Left colon (tissue), 2 donors: ENCODE results near the gene SPAST. TPM values are rescaled to one million over a fixed set of nuclear protein-coding genes. Genes with fewer than 3 reads are reported as not detected.
"Not testable (repeated sequence)": the region's sequence is repeated elsewhere in the genome, so short reads cannot be mapped to it uniquely, and the experiment has no call there.

Experiments
- ATAC-seq: fragments of 200-7000 bp; cut with Tn5 transposase; one replicate; pipeline ENCODE4 v1.9.1; 2020; ENCODE audit warnings: mild to moderate bottlenecking, moderate library complexity
- DNase-seq, 2 donors: peaks; one replicate each; pipeline ENCODE4 v3.0.0-alpha.2; 2020
- intact Hi-C, 2 donors: fragments of 100-400 bp; cut with DNase I in 1 of 2; cut with micrococcal nuclease in 1 of 2; formaldehyde crosslinking; loops; one replicate each; pipeline versions ENCODE4 v1.11.2 to v1.14.0; 2022; cut with DNase I, micrococcal nuclease
- total RNA-seq, 2 donors: library from RNA; stranded (reverse); fragmentation: NEBNext Ultra II Directional; extraction: Animal tissue kit (Norgen Biotek cat#: 25700); gene quantifications; one replicate each; pipeline ENCODE4 v1.2.1, GENCODE V29; 2021
- donor health status: DM: no; HTN: no; CAD: no.
- donor health status: DM: yes; HTN: yes; CAD: no.

The SPAST gene
- total RNA-seq, 2 donors from 2014 or later: 18.6 TPM

DNA sequence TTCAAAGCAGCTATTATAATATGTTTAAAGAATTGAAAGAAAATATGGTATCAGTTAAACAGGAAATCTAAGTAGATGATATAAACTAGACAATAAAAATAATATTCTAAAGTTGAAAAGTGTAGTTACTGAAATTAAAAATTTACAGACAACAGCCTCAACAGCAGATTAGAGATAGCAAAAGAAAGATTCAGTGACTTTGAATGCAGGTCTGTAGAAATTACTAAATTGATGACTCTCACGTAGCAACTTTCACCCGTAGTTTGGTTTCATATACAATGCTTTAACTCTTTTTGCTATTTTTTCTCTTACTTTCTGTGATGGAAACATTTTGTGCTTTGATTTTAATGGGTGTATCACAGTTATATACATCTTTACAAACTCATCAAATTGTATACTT lies 44.8 kb downstream of the SPAST start:
- intact Hi-C loops: no loop called here
- DNase-seq: no peak
- ATAC-seq: no peak

DNA sequence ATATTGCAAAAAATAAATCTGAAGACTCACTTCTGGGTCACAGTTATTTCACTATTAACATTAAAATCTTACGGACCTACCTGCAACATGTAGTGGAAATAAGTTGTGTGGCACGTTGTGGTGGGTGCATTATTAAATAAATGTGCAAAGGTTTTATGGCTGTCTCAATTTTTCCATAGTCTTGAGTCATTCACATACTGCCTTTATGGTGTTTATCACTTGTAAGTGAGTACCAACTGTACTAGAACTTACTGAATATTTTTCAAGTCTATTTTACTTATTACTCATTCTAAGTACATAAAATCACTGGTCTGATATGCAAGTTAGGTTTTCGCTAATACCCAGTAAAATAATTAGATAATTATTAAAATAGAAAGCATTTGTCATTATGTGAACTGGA lies 54.7 kb downstream of the SPAST start:
- no peak for ATAC-seq
- intact Hi-C loops: no loop called here

DNA sequence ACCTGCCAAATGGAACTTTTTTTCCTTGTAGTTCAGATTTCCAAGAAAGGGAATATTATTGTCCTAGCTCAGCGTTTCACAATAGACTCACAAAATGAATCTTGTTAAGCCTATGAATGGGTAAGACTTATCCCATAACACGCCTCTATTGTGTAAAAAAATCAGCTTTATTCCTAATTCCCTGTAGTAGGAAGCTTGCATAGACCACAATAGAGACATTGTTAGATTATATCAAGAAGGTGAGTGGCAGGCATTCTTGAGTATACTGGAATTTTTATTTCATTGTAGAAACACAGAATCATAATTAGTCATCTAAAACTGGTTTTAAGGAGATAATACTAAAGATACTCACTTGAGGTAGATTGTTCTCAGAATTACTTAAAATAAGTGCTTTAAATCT lies 55.8 kb downstream of the SPAST start:
- intact Hi-C loops: no loop called here
- no peak for DNase-seq
- ATAC-seq: no peak

More for the DNA sequence above, 54.7 kb downstream of the SPAST start:
- DNase-seq: no peak

DNA sequence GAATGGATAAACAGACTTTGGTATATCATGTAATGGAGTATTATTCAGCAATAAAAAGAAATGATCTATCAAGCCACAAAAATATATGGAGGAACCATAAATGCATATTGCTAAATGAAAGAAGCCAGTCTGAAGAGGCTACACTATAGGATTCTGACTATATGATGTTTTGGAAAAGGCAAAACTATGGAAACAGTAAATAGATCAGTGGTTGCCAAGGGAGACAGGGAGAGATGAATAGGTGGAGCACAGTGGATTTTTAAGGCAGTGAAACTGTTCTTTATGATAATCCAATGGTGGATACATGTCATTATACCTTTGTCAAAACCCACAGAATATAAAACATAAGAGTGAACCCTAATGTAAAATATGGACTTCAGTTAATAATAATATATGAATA lies 61.3 kb downstream of the SPAST start:
- ATAC-seq (no peak), DNase-seq (no peak)
- intact Hi-C loops: no loop called here

DNA sequence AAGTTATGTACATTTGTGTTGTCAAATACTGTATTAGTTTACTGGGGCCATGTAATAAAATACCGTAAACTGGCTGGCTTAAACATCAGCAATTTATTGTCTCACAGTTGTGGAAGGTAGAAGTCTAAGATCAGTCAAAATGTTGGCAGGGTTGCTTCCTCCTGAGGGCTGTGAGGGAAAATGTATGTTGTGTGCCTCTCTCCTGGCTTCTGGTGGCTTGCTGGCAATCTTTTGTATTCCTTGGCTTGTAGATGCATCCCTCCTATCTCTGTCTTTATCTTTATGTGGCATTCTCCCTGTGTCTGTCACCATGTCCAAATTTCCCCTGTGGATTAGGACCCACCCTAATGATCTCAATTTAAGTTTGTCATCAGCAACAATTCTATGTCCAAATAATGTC lies 65.3 kb downstream of the SPAST start:
- DNase-seq (no peak), ATAC-seq (no peak)
- intact Hi-C loops: no loop called here

DNA sequence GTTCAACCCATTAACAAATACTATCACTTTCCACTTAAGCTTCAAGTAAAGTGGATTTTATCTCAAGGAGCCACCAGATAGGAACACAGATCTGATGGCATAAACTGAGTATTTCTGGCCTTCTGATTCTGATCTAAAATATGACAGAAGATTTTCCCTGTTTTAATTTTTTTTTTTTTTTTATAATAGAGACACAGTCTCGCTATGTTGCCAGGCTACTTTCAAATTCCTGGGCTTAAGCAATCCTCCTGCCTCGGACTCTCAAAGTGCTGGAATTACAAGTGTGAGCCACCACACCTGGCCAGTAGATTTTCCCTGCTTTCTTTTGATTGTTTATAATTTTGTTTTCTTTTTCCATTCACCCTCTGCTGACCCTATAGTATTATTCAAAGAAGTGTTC lies 65.7 kb downstream of the SPAST start:
- ATAC-seq: no peak
- intact Hi-C loops: no loop called here
- no peak for DNase-seq

DNA sequence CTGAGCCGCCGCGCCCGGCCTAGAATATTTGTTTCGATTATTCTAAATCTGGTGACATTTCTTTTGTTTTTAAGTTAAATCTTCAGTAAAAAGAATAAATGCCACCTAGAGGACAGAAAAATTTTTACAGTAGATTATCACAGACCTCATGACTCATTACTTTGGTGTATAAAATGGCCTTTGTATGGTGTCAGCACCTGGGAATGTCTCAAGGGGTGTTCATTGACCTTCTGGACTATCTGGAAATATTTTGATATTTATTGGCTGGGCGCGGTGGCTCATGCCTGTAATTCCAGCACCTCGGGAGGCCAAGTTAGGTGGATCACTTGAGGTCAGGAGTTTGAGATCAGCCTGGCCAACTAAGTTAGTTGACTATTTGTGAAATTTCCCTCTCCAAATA lies 72.1 kb downstream of the SPAST start:
- peak; percentile 98 for ATAC-seq
- intact Hi-C loops: no loop called here

DNA sequence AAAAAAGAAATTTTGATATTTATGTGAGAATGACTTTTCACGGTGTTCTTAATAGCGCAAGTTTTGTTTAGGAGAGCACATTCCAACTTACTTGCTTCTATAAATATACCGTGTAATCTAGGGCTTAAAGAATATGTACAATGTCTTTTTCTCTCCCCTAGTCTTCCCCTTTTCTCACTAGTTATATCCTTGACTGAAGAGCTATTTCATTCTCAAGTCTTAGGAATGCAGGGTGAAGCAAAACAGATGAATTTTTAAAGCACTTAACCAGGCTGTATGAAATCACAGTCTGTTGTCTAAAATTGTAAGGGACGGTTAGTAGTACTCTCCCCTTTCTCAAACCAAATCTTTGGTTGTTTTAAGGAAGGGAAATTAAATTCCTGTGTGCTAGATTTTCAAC lies 72.7 kb downstream of the SPAST start:
- DNase-seq: no peak
- no peak for ATAC-seq
- intact Hi-C loops: no loop called here

More for the DNA sequence above, 72.1 kb downstream of the SPAST start:
- DNase-seq: no peak

DNA sequence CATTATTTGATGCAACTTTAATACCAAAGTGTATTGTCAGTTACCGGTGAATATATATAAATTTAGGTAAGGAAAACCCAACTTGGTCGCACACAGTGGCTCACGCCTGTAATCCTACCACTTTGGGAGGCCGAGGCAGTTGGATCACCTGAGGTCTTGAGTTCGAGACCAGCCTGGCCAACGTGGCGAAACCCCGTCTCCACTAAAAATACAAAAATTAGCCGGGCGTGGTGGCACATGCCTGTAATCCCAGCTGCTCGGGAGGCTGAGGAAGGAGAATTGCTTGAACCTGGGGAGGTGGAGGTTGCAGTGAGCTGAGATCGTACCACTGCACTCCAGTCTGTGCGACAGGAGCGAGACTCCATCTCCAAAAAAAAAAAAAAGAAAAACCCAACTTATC lies 88.2 kb downstream of the SPAST start:
- DNase-seq, ATAC-seq: not testable (repeated sequence)
- intact Hi-C loops: loop anchor here in 1 of 2 donors (10.0 kb wide), 1 partner anchor 87 kb away; the partner anchor contains the start of gene SPAST

DNA sequence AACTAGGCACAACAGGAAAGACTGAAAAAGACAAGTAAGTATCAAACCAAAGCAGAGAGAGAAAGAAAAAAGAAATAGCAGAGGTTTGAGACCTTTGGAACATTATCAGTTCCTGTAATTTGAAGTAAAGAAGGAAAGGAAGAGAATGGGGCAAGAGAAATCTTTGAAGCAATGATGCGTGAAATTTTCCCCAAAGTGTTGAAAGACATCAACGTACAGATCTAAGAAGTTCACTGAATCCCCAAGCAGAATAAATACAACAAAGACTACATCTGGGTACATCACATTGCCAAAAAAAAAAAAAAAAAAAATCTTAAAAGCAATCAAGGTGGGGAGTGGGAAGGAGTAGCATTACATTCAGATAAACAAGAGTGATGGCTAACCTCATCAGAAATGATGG lies 96.3 kb downstream of the SPAST start:
- intact Hi-C loops: loop anchor here in 1 of 2 donors (10.0 kb wide), 1 partner anchor 95 kb away; the partner anchor contains the start of gene SPAST
- ATAC-seq: no peak
- no peak for DNase-seq

DNA sequence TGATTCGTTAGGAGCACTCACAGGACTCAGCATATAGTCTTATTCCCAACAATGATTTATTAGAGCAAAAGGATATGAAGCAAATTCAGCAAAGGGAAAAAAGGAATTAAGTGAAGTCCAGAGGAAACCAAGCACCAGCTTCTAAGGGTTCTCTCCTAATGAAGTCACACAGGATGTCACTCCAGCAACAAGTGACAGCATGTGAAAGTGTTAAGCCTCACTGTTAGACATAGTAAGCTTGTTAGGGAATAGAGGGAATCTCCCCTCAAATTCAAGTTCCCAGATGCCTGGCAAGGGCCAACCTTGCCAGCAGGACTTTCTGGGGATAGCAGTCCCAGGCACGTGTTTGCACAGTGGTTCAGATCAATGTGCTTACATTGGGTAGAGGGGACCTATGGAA lies 97.9 kb downstream of the SPAST start:
- ATAC-seq: no peak
- intact Hi-C loops: no loop called here

DNA sequence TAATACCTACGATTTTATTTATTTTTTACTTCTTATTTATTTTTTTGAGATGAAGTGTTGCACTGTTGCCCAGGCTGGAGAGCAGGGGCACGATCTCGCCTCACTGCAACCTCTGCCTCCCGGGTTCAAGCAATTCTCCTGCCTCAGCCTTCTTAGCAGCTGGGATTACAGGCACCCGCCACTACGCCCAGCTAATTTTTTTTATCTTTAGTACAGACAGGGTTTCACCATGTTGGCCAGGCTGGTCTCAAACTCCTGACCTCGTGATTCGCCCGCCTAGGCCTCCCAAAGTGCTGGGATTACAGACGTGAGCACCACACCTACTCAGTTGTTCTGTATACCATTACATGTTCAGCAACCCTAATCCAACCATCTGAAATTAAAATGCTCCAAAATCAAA lies 100.9 kb downstream of the SPAST start:
- DNase-seq, ATAC-seq, intact Hi-C loops: not testable (repeated sequence)

More for the DNA sequence above, 97.9 kb downstream of the SPAST start:
- no peak for DNase-seq

DNA sequence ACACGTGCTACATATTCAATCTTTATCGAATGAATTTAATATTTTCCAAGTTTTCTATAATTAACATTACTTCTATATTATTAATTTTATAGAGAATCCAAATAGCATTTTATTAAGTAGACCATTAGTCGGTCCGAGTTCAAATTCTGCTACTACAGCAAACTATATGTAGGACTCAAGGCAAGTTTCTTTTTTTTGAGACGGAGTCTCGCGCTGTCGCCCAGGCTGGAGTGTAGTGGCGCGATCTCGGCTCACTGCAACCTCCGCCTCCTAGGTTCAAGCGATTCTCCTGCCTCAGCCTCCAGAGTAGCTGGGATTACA lies 101.6 kb downstream of the SPAST start:
- DNase-seq, intact Hi-C loops: not testable (repeated sequence)
- peak; percentile 26 for ATAC-seq

DNA sequence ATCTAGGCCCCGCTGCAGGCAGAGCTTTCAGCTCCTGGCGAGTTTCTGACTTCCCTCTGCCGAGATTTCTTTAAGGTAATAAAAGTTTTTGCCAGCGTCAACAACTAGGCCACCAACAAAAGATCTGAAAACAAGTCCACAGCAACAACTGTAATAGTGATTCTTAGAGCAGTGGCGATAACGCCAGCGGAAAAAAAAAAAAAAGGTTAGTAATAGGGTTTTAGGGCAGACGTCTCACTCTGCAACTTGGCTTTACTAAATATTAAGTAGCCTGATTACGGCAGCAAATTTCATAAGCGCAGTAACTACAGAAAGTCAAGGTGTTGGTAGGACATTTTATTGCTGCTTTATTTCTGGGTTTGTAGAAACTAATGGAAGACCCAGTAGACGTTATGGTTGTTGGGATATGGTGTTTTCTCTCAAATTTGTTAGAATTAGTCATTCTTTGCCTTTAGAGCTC lies 102.8 kb downstream of the SPAST start:
- intact Hi-C loops: no loop called here
- ATAC-seq: no peak
- no peak for DNase-seq

DNA sequence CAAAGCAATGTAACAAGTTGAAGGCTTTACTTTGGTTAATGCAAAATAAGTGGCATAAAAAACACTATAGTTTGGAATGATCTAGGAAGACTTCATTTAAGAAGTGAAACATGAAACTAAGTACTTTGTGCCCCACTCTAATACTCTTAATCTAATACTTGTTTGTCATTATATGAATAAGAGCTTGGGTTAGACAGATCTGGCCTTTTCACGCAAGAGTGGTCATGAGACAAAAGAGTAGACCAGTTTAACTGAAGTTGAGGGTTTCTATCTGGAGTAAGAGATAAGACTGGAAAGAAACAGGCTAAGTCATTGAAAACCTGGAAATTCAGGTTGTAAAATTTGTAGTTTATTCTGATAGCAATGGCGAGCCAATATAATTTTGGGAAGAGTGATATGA lies 105.2 kb downstream of the SPAST start:
- ATAC-seq (no peak), DNase-seq (no peak)
- intact Hi-C loops: no loop called here

DNA sequence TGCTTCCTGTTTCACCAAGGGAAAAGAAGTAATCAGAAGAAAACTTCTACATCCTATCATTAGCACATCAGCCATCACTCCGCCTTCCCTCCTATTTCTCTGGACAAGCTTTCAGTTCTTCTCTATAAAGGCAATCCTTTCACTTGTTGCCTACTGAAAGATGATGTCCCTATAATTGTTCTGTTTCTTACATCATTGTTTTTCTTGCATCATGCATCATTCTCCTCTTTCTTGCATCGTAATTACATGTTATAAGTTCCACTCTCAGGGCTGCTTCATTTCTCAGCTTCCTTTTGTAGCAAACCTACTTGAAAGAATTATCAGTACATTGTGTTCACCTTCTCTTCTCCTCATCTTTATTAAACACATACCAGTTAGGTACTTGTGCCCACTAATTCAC lies 109.5 kb downstream of the SPAST start:
- ATAC-seq (no peak), DNase-seq (no peak)
- intact Hi-C loops: no loop called here

DNA sequence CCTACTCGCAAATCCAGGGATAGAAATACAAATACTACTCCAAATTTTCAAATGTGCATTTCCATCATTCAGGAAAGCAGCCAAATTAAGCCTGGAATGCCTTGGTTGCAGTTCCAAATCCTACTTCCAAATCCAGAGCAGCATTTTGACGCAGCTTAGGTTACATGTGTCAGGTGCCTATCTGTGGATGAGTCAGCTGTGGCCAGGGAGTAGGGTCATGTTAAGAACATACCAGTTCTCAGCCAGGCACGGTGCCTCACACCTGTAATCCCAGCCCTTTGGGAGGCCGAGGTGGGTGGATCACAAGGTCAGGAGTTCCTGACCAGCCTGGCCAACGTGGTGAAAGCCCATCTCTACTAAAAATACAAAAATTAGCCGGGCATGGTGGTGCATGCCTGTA lies 119.3 kb downstream of the SPAST start:
- intact Hi-C loops: no loop called here
- ATAC-seq: no peak
- DNase-seq: no peak

DNA sequence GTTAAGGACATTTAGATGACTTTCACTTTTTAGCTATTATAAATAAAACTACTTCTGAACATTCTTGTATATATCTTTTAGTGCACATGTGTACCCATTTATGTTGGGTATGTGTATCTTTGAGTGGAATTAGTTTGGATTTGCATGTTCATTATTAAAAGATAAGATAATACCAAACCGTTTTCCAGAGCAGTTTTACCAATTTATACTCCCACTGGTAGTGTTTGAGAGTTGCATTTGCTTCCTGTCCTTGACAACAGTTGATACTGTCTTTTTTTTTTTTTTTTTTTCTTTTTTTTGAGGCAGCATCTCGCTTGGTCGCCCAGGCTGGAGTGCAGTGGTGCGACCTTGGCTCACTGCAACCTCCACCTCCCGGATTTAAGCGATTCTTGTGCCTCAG lies 125.7 kb downstream of the SPAST start:
- ATAC-seq (no peak), DNase-seq (no peak)
- intact Hi-C loops: no loop called here

DNA sequence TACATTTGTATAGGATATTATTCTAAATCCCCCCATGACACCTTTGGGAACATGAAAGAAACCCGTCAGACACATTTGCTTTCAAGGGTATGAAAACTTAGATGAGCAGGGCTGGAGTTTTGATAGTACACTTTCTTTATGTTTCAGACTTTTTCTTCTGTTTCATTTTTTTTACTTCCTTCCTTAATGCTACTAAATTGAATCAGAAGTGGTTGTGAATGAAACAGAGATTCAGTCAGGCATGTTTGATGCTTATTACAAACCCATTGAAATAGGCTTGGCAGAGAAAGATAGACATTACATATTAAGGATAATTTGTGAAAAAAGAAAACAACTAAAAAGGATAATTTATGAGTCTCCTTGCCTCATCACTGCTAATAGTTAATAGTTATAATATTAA lies 129.1 kb downstream of the SPAST start:
- DNase-seq (no peak), ATAC-seq (no peak)
- intact Hi-C loops: no loop called here

DNA sequence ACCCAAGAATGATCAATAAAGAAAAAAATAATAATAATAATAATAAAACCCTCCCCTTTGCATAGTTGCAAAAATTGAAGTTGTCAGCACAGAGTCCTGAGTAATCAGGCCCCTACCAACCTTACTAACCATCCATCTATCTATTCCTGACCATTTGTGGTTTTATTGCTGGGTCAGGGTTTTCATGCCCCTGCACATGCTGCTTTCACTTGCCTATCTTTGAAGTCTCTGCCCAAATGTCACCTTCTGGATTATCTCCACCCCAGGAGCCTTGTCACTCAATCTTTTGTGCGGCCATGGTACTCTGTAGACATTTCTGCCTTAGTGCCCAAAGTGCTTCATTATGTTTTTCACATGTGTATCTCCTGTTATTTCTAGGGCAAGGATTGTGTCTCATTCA lies 137.5 kb downstream of the SPAST start:
- ATAC-seq: no peak
- intact Hi-C loops: no loop called here

DNA sequence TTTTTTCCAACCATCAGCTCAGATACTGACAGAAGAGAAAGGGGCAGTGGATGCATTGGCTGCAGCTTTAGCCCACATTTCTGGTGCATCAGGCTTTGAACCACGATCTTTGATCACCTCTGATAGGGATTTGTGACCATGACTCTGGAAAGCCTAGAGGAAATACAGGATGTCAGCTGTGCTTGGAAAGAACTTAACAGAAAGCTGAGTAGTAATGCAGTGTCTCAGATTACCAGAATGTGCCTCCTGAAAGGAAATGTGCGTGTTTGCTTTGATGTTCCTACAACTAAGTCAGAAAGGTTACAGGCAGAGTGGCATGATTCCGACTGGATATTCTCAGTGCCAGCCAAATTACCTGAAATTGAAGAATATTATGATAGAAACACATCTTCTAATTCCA lies 140.1 kb downstream of the SPAST start:
- DNase-seq, intact Hi-C loops, ATAC-seq: not testable (repeated sequence)

More for the DNA sequence above, 137.5 kb downstream of the SPAST start:
- DNase-seq: no peak
